ENCODE results near the gene FAR2.
"Not testable (repeated sequence)": the region's sequence is repeated elsewhere in the genome, so short reads cannot be mapped to it uniquely, and the experiment has no call there.

Gene FAR2

GRCh38 chr12:29277231-29277630 lies 128.2 kb downstream of the FAR2 start:
- no peak for DNase-seq

DNA sequence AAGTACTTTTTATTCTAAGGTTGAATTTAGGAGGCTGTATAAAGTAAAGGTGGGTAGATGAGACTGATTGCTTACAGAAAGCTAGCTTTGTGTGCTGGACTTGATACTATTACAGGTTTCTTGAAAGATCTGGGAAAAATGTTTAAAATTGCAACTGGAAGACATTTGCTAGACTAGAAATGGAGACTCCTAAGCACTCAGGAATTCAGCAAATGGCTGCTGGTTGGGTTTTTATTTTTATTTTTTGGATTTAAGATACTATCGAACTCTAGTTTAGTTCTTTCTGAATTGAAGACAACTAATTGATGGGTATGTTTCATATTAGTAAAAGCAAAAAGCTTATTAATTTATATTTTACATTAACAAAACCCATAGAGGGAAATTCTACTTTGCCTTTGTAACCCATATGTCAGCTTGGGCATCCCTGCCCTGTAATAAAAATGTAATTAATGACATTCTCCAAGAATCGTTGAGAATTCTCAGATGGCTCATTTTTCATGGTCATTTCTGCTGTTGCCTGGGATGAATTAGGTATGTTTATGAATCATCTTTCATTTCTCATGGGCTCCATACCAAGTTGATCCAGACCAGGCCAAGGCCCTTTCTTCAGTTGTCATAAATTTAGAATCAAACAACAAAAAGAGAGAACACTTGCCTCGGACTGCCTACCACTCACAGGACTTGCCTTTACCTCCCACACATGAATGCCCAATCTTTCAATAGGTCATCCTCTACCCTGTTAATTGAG lies 129.8 kb downstream of the FAR2 start:
- no peak for DNase-seq

GRCh38 chr12:29281371-29282005 lies 132.4 kb downstream of the FAR2 start:
- DNase-seq, result no peak

GRCh38 chr12:29282031-29282816 lies 133.1 kb downstream of the FAR2 start:
- no peak for DNase-seq

DNA sequence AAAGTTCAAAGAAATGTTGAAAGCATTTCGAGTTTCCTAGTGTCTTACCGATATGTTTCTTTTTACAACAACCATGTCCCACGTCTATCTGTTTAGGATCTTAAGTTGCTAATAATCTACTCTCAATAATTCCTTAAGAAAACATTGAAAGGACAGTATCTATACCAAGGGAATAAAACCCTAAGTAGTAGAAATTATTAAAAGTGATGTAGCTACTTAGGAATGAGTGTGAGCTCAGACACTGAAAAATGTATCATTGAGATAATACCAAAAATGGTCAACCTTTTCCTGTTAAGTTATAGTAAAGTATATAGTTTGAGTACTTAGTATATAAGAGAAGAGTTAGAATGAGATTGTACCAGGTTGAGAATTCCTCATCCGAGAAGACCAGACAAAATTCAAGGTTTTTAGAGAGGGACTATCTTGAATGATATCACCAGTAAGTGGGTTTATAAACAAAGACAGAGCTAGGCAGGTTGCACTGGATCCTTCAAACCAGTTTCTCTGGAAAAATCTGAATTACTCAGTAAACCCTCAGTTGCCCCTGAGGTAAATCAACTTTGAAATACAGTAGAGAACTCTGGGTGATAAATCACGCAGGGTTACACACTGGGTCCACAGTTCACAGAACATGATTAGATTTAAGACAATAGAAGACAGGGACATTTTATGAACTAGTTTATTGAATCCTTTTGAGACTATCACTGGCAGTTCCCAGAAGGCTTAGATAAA lies 135.1 kb downstream of the FAR2 start:
- no peak for DNase-seq

GRCh38 chr12:29286081-29286790 lies 137.2 kb downstream of the FAR2 start:
- no peak for DNase-seq

DNA sequence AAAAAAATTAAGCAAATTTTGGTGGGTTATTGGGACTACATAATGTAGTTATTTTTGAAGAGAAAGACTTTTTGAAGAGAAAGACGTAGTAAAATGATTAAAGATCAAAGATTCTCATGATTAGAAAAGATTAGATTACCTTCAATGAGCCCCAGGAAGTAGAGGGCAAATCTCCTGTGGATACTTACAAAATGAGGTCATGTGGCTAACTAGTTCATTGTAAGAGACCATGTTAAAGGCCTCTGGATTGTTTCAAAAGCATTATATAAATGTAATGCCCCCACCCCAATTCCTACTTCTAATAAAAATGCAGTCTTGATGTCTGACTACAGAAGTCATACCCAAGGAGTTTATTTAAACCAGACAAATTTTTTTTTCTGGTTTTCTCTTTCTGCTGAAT lies 138.5 kb downstream of the FAR2 start:
- no peak for DNase-seq

DNA sequence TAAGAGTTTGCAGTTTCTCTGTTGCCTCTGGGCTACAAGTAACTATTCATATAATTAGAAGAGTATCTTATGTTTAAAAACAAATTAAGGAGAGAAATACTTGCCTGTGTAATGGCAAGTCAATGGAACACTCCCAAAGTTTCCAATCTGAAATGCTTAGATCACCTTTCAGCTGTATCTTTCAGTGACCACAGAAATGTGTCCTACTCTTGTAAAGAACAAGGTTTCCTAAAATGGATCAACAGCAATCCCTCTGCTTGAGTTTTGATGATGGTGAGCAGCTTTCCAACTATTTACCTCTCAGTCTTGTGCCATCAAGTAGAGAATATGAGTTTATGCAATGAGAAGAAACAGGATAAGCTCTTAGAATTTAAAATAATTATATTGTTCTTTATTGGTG lies 139.0 kb downstream of the FAR2 start:
- no peak for DNase-seq

- not testable (repeated sequence) for DNase-seq
These were observed 141.4 kb downstream of the FAR2 start for GRCh38 chr12:29290475-29290874.

DNA sequence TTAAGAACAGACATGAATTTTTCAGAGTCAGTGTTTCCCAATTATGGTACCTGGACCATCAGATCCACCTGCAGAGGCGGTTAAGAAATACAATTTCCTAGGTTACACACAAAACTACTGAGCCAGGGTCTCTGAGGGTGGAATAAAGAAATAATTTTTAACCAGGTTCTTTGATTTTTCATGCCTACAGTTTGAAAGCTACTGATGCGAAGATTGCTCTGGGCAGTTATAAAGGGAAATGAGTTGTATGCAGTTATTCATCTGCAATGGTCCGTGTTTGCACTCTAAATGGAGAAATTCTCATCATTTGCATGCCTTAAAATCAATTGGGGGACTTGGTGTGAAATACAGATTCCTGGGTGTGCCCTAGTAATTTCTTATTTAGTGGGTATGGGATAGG lies 142.1 kb downstream of the FAR2 start:
- no peak for DNase-seq

GRCh38 chr12:29299633-29300032 lies 150.6 kb downstream of the FAR2 start:
- DNase-seq, result no peak

DNA sequence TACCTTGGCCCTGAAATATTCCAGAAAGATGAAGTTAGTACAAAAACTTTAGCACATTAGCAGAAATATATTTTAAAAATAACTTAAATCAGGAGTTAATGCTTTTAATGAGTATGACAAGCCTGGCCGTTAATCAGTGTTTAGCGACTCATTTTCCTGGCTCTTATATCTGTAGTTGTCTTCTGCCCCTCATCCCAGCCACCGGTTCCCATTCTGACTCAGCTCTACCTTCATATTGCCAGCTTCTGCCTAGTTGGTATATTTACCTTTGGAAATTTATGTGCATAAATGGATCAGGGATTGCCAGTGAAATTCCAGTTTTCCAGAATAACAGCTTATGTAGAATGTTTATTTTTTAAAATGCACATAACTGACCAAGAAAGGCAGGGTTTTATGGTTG lies 152.0 kb downstream of the FAR2 start:
- DNase-seq, result no peak

DNA sequence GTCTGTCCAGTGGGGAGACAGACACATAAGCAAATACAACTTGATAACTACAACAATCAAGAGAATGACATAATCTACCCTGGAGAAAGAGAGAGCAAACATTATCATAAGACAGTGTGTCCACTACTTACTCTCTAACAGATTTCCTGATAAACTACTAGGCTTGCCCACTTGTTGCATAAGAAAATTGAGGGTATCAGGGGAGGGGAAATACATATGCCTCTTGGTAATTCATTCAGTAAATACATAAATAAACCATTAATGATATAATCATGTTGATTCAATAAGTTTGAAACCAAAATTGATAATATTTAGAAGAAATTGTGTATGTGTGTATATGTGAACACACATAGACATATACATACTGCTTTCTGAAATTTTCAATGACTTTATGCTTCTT lies 155.3 kb downstream of the FAR2 start:
- no peak for DNase-seq

DNA sequence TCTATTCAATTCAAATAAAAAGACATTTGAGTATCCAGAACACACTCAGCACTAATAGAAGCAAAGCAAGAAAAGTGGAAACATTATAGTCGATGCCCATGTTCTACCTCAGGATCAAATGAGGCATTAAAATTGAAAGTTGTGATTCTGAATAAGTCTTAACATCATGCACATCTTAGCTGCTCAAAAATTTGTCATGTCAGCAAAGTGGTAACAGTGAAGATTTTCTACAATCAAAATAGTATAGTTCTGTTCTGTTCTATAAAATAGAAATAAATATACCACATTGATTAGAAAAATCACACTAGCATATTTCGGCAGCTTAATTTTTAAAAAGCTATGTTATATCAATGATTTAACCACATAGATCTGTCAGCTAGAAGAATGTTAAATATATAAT lies 157.2 kb downstream of the FAR2 start:
- DNase-seq, result no peak

GRCh38 chr12:29306682-29307081 lies 157.6 kb downstream of the FAR2 start:
- no peak for DNase-seq

DNA sequence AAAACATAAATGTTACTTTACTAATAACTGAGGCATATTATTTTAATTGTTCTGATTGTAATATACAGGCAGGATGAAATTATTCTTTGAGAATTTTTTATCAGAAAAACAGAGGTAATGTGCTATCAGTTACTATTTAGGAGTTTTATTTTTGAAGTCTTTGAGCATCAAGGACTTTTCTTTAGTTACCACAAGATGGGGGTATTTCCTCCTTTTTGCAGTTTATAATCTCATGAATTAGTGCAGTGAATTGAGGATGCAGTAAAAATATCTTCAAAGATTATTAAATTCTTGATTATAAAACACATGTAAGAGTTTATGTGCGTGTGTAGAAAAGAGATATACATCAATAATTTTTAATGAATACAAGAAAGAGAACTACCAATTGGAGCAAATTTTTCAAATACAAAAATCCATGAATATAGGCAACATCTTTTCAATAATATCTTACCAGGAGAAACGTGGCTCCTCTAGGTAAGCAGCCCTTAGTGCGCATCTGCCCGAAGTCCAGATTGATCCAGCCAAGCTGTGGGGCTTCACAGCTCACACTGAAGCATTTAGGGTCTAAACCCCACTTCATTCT lies 160.3 kb downstream of the FAR2 start:
- no peak for DNase-seq

GRCh38 chr12:29310899-29311298 lies 161.8 kb downstream of the FAR2 start:
- DNase-seq, result no peak

GRCh38 chr12:29314416-29314815 lies 165.3 kb downstream of the FAR2 start:
- DNase-seq, result peak in 14 of 58 donors; percentile 0 to 32 (median 12)

DNA sequence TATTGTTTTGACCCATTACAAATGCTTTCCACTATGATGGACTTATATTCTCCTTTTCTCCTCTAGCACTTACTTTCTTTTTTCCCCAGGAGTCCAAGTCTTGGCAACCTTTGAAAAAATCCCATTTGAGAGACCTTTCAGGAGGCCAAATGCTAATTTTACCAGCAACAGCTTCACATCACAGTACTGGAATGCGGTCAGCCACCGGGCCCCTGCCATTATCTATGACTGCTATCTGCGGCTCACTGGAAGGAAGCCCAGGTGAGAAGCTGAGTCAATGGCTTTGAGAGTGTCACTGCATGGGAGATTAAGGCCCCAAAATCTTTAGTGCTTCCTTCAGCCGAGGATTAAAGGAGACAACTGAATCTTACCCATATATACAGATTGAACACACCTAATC lies 167.7 kb downstream of the FAR2 start:
- DNase-seq, result peak in 4 of 58 donors; percentile 1 to 31 (median 2)

GRCh38 chr12:29317556-29318363 lies 168.7 kb downstream of the FAR2 start:
- DNase-seq, result peak in 36 of 58 donors; percentile 2 to 84 (median 29)
